Hepatocyte (in vitro differentiated cells): ENCODE results near the gene HOXB1. TPM values are rescaled to one million over a fixed set of nuclear protein-coding genes. Genes with fewer than 3 reads are reported as not detected.
"Not testable (repeated sequence)": the region's sequence is repeated elsewhere in the genome, so short reads cannot be mapped to it uniquely, and the experiment has no call there.

ENCODE experiments used
- DNase-seq: peaks from one replicate; pipeline ENCODE4 v3.0.0-alpha.2; 2016; ENCODE audit warnings: low spot score
- H2AFZ ChIP-seq: fragments of 200-600 bp; sonication (generic); 2 replicates; pipeline ENCODE4 v1.6.0; 2016; ENCODE audit warnings: antibody characterized with exemption, mild to moderate bottlenecking
- H3K27ac ChIP-seq: fragments of 200-600 bp; sonication (generic); 2 replicates; pipeline ENCODE4 v1.5.1; 2016; ENCODE audit warnings: mild to moderate bottlenecking
- H3K27me3 ChIP-seq: fragments of 200-600 bp; sonication (generic); 2 replicates; pipeline ENCODE4 v1.6.1; 2016
- H3K36me3 ChIP-seq: fragments of 200-600 bp; sonication (generic); replicated peaks from 2 replicates; pipeline ENCODE4 v1.5.1; 2016; ENCODE audit warnings: low read depth; ENCODE audit not compliant: insufficient read depth
- H3K4me1 ChIP-seq: fragments of 200-600 bp; sonication (generic); 2 replicates; pipeline ENCODE4 v1.5.1; 2016; ENCODE audit warnings: mild to moderate bottlenecking, moderate library complexity; ENCODE audit not compliant: insufficient read depth
- H3K4me2 ChIP-seq: fragments of 200-600 bp; sonication (generic); 2 replicates; pipeline ENCODE4 v1.6.0; 2016
- H3K4me3 ChIP-seq: fragments of 200-600 bp; sonication (generic); 2 replicates; pipeline ENCODE4 v1.5.1; 2016; ENCODE audit warnings: mild to moderate bottlenecking
- H3K79me2 ChIP-seq: fragments of 200-600 bp; sonication (generic); 2 replicates; pipeline ENCODE4 v1.6.0; 2017; ENCODE audit warnings: mild to moderate bottlenecking
- H3K9me2 ChIP-seq: fragments of 200-600 bp; sonication (generic); replicated peaks from 2 replicates; pipeline ENCODE4 v1.6.0; 2017; ENCODE audit warnings: mild to moderate bottlenecking; ENCODE audit not compliant: insufficient read depth
- H3K9me3 ChIP-seq: fragments of 200-600 bp; sonication (generic); 2 replicates; pipeline ENCODE4 v1.5.1; 2016; ENCODE audit warnings: low read depth, mild to moderate bottlenecking
- H4K20me1 ChIP-seq: fragments of 200-600 bp; sonication (generic); 2 replicates; pipeline ENCODE4 v1.6.0; 2016; ENCODE audit warnings: mild to moderate bottlenecking; ENCODE audit not compliant: insufficient read depth, poor library complexity, severe bottlenecking
- CTCF ChIP-seq: fragments of 200-600 bp; sonication (generic); IDR thresholded peaks from 2 replicates; pipeline ENCODE4 v1.5.1; 2016; ENCODE audit warnings: antibody characterized with exemption, mild to moderate bottlenecking; ENCODE audit not compliant: poor library complexity
- EZH2 ChIP-seq: fragments of 200-600 bp; sonication (generic); IDR thresholded peaks from 2 replicates; pipeline ENCODE4 v1.6.1; 2016; ENCODE audit warnings: antibody characterized with exemption, mild to moderate bottlenecking, borderline replicate concordance
- EZH2phosphoT487 ChIP-seq: fragments of 200-600 bp; sonication (generic); IDR thresholded peaks from one replicate; pipeline ENCODE4 v1.6.1; 2018; ENCODE audit warnings: antibody characterized with exemption, mild to moderate bottlenecking, low read depth, moderate library complexity; ENCODE audit not compliant: unreplicated experiment, severe bottlenecking
- WGBS: methylation state at CpG from one replicate; pipeline ENCODE4 v1.1.6; 2016; ENCODE audit warnings: low lambda C conversion rate; ENCODE audit errors: missing lambda C conversion rate; 5-methylcytosine and 5-hydroxymethylcytosine counted together
- polyA plus RNA-seq: library from polyadenylated mRNA; unstranded; fragments of >200 nt; fragmentation: Nextera tagmentation; extraction: Ambion mirVana; gene quantifications from 2 replicates; pipeline ENCODE4 v1.2.1, GENCODE V29; 2016
- total RNA-seq: library from RNA; depleted of rRNA; stranded (reverse); fragments of >200 nt; gene quantifications from 2 replicates; pipeline ENCODE4 v1.2.3, GENCODE V29; 2014

HOXB1 gene
- total and polyA plus RNA-seq, 2 experiments from 2014 or later: not detected

GRCh38 chr17:48513097-48513496 lies 17.7 kb downstream of the HOXB1 start:
- Histone ChIP-seq H3K4me2 (peak overlapping the region; percentile 41), H3K4me1 (peaks cover 13% of the 10 kb centered on the region), H3K9me2 (no peaks in the 10 kb centered on the region), H3K9me3 (no peaks in the 10 kb centered on the region), H3K79me2 (no peaks in the 10 kb centered on the region), H3K27ac (peak overlapping the region; percentile 19), H3K27me3 (peaks cover 55% of the 10 kb centered on the region), H3K36me3 (no peaks in the 10 kb centered on the region), H4K20me1 (no peaks in the 10 kb centered on the region), H3K4me3 (no peak overlapping the region), H2AFZ (no peak overlapping the region)
- WGBS: 36% methylated on average over 7 of the region's 7 CpGs
- TF ChIP-seq EZH2 (no peak), CTCF (no peak), EZH2phosphoT487 (no peak)
- DNase-seq: no peak

- Histone ChIP-seq H3K4me3 (no peak overlapping the region), H3K79me2 (no peaks in the 10 kb centered on the region), H3K36me3 (no peaks in the 10 kb centered on the region), H3K9me3 (no peaks in the 10 kb centered on the region), H2AFZ (no peak overlapping the region), H3K9me2 (no peaks in the 10 kb centered on the region), H3K27ac (no peak overlapping the region), H3K4me1 (peaks cover 13% of the 10 kb centered on the region), H3K4me2 (no peak overlapping the region), H3K27me3 (peaks cover 50% of the 10 kb centered on the region), H4K20me1 (no peaks in the 10 kb centered on the region)
- no peak for TF ChIP-seq CTCF
- whole genome bisulfite sequencing: 93% methylated on average over 7 of the region's 7 CpGs
- no peak for DNase-seq
Measured at GRCh38 chr17:48510761-48511604, 19.8 kb downstream of the HOXB1 start.

GRCh38 chr17:48510381-48510760 lies 20.4 kb downstream of the HOXB1 start:
- no peak overlapping the region for H3K27ac ChIP-seq
- no peak for TF ChIP-seq EZH2phosphoT487
- TF ChIP-seq CTCF: no peak
- no peak for TF ChIP-seq EZH2
- H3K79me2 ChIP-seq: no peaks in the 10 kb centered on the region
- H3K36me3 ChIP-seq: no peaks in the 10 kb centered on the region
- DNase-seq: no peak
- H3K27me3 ChIP-seq: peaks cover 45% of the 10 kb centered on the region
- no peak overlapping the region for H3K4me2 ChIP-seq
- 99% methylated on average over 2 of the region's 2 CpGs for WGBS
- H3K4me3 ChIP-seq: no peak overlapping the region
- no peak overlapping the region for H2AFZ ChIP-seq
- H3K9me2 ChIP-seq: no peaks in the 10 kb centered on the region
- no peaks in the 10 kb centered on the region for H3K9me3 ChIP-seq
- H3K4me1 ChIP-seq: peaks cover 15% of the 10 kb centered on the region
- H4K20me1 ChIP-seq: no peaks in the 10 kb centered on the region

GRCh38 chr17:48509708-48510107 lies 21.1 kb downstream of the HOXB1 start:
- not testable (repeated sequence) for H3K4me3 ChIP-seq, H4K20me1 ChIP-seq, DNase-seq, H3K9me3 ChIP-seq, H3K27ac ChIP-seq, H3K79me2 ChIP-seq, H3K4me2 ChIP-seq, H3K9me2 ChIP-seq, H3K36me3 ChIP-seq, H2AFZ ChIP-seq
- Histone ChIP-seq H3K4me1 (peaks cover 19% of the 10 kb centered on the region), H3K27me3 (peaks cover 43% of the 10 kb centered on the region)
- WGBS: 97% methylated on average over 7 of the region's 7 CpGs
